T-helper 1 cell treated with Interleukin-12 subunit alpha and Interleukin-12 subunit beta and Interleukin-4 antibody, amounts not matched to agents 30 ng/mL and 1 ng/mL, for 36 hours (primary cell): ENCODE results near the gene NOL4L. TPM values are rescaled to one million over a fixed set of nuclear protein-coding genes. Genes with fewer than 3 reads are reported as not detected.

Experiments used
- intact Hi-C: fragments of 100-400 bp; cut with micrococcal nuclease; formaldehyde crosslinking; loops from one replicate; pipeline ENCODE4 v1.15.1; 2024
- total RNA-seq: library from RNA; stranded (reverse); gene quantifications from 2 replicates; pipeline ENCODE4 v1.2.3, GENCODE V29; 2022

The NOL4L gene
- total RNA-seq, 1 donor from 2014 or later = 26.0 TPM

DNA sequence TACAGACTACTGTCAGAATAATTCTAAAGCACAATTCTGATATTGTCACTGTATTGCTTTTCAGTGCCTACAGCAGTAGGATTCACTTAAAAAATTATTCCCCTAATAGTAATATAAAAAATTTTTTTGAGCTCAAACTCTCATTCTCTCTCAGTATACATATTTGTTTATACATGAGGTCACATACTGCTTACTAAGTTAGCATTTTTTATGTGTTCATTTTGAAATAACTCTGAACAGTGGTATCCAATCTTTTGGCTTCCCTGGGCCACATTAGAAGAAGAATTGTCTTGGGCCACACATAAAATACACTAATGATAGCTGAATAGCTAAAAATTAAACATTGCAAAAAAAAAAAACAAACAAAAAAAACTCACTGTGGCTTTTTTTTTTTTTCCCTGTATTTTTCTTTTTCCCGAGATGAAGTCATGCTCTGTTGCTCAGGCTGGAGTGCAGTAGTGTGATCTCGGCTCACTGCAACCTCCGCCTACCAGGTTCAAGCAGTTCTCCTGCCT is 188.4 kb downstream of the NOL4L start:
- intact Hi-C loops = no loop called here

DNA sequence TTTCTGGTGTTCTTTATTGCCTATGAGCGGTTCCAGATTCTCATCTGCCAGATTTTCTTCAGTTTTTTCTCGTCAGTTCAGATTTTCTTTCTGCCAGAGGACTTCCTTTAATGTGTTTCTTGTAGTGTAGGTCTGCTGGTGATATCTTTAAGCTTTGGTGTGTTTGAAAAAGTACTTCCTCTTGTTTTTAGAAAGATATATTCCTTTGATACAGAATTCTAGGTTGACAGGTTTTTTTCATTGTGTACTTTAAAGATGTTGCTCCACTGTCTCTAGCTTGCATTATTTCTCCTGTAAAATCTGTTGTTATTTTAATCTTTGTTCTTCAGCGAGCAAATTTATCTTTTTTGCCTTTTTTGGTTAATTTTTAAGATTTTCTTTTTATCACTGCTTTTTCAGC is 190.1 kb downstream of the NOL4L start:
- intact Hi-C loops = no loop called here

Other genes with a start within 250 kb of the NOL4L start
- 121 and 133 TPM in 2 replicates for gene ASXL1, start 227.0 kb downstream of the NOL4L start, total RNA-seq
- gene C20orf203, start 88.6 kb upstream of the NOL4L start, total RNA-seq = 0.17 TPM in 1 of 2 replicates, not detected in the other
- gene COMMD7, start 158.1 kb upstream of the NOL4L start, total RNA-seq = 66.2 and 67.9 TPM in 2 replicates
- gene DNMT3B, start 177.1 kb upstream of the NOL4L start, total RNA-seq = 1.5 and 2.0 TPM in 2 replicates
- gene MAPRE1, start 234.6 kb upstream of the NOL4L start, total RNA-seq = 133 and 136 TPM in 2 replicates